CD4-positive, alpha-beta T cell treated with Interleukin-17A for 4 hours (primary cell): ENCODE data around the gene BORCS5.
"Not testable (repeated sequence)": the region's sequence is repeated elsewhere in the genome, so short reads cannot be mapped to it uniquely, and the experiment has no call there.

Experiments
- DNase-seq: peaks from one replicate; pipeline ENCODE4 v3.0.0-alpha.2; 2020; ENCODE audit warnings: mixed read lengths

BORCS5 gene

GRCh38 chr12:12356896-12357718 lies at the start of gene BORCS5:
BORCS5 (plus strand) TSS chr12:12357078; CDS start chr12:12357452, 374 bp downstream.
- DNase-seq = peak; percentile 100

- not testable (repeated sequence) for DNase-seq
Observed at GRCh38 chr12:12310695-12311094, 46.2 kb upstream of the BORCS5 start.

DNA sequence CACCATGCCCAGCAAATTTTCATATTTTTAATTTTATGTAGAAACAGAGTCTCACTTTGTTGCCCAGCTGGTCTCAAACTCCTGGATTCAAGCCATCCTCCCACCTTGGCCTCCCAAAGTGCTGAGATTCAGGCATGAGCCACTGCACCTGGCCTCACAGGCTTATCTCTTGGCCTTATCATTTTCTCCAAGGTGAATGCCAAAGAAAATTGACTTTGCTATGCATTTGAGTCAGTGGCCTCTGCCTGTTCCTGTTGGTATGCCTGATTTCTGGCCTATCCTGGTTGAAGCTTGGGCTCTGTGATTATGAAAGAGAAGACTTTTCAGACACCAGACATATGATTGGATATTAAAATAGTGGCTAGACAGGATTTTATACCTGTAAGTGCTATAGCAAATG lies 41.0 kb upstream of the BORCS5 start:
- DNase-seq = no peak

GRCh38 chr12:12319451-12320183 lies 37.3 kb upstream of the BORCS5 start:
- no peak for DNase-seq

GRCh38 chr12:12323118-12323517 lies 33.8 kb upstream of the BORCS5 start:
- DNase-seq = no peak

DNA sequence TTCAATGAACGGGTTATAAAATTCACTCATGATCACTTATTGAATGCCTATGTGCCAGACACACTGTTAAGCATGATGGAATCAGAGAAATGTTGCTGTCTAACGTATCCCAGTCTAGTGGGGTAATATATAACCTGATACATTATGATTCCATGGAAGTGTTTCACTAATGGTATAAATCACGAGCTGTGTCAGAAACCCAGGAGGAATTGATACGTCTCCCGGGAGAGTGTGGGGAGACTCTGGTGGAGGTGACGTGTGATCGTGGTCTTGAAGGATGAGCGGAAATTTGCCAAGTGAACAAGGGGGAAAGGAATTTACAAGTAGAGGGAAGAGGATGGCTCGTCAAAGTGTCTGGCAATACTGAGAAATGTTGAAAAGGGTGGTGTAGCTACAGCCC lies 33.3 kb upstream of the BORCS5 start:
- no peak for DNase-seq

GRCh38 chr12:12326262-12326661 lies 30.6 kb upstream of the BORCS5 start:
- DNase-seq = no peak

DNA sequence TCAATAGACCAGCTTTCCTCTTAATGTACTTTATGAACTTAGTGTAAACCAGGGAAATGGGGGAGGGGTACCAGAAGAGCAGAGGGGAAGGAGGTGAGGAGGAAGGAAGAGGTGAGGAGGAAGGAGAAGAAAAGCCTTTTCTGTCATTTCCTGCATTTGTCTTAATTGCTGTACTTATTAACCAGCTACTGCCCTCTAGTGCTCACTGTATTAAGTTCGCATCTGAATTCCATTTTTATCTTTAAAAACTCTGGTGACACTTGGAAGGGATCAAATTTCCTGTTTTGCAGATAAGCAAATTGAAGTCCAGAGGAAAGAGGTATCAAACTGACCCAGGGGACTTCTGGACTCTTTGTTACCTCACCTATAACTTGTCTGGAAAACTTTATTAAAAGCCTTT lies 29.1 kb upstream of the BORCS5 start:
- DNase-seq = peak; percentile 39

GRCh38 chr12:12331244-12331771 lies 25.6 kb upstream of the BORCS5 start:
- no peak for DNase-seq

GRCh38 chr12:12331896-12332295 lies 25.0 kb upstream of the BORCS5 start:
- no peak for DNase-seq

DNA sequence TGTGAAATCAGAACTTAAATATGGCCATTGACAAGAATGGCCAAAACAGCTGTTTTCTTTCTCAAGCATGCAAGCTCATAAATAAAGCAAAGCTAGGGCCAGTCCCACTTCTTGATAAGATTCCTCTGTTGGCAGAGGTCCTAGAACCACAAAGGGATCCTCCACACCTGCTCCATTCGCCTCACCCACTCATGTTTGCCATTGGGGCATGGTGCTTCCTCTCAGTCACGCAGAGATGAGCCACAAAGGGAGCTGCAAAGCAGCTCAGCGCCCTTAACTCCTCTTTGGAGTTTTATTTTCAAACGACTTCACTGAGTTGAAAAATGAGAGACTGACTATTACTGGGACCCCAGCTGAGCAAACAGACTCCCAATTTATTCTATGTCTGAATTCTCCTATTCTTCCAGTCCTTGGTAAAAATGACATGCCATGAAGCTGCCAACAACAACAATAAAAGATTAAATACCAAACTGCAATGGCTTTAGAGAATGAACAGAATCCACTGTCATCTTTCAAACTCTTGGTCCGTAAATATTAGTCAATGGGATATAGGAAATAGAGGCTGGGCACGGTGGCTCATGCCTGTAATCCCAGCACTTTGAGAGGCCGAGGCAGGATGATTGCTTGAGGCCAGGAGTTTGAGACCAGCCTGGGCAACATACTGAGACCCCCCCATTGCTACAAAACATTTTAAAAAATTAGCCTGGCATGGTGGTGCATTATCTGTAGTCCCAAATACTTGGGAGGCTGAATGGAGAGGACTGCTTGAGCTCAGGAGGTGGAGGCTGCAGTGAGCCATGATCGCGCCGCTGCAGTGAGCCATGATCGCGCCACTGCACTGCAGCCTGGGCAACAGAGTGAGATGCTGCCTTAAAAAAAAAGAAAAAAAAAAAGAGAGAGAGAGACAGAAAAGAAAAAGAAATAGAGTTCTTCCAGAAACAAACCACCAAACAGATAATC lies 23.2 kb upstream of the BORCS5 start:
- DNase-seq = no peak

GRCh38 chr12:12334367-12335040 lies 22.4 kb upstream of the BORCS5 start:
- DNase-seq = peak; percentile 76

GRCh38 chr12:12336049-12336411 lies 20.8 kb upstream of the BORCS5 start:
- DNase-seq = no peak

GRCh38 chr12:12336511-12336910 lies 20.4 kb upstream of the BORCS5 start:
- DNase-seq = no peak

DNA sequence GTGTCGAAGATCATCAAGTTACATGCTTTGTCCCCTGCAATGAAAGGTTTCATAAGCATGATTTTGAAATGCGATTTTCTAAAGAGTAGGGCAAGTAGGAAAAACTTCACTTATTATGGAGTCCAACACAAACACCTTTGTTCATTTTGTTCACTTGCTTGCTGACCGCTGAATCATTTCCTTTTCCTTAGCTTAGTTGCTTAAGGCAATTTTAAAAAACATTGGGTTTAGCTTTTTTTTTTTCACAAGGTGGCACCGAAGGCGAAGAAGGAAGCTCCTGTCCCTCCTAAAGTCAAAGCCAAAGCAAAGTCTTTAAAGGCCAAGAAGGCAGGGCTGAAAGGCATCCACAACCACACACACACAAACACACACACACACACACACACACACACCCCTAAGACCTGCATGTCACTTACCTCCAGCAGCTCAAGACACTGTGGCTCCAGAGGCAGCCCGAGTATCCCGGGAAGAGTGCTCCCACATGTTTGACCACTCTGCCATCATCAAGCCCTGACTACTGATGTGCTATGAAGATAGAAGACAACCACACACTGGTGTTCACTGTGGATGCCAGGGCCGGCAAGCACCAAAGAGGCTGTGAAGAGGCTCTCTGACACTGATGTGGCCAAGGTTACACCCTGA lies 18.2 kb upstream of the BORCS5 start:
- DNase-seq = no peak

- peak; percentile 78 for DNase-seq
Observed at GRCh38 chr12:12349711-12350665, 6.9 kb upstream of the BORCS5 start, which contains the start of gene MANSC1. MANSC1 (minus strand) TSS chr12:12350242; CDS start chr12:12343314, 6,928 bp downstream.

DNA sequence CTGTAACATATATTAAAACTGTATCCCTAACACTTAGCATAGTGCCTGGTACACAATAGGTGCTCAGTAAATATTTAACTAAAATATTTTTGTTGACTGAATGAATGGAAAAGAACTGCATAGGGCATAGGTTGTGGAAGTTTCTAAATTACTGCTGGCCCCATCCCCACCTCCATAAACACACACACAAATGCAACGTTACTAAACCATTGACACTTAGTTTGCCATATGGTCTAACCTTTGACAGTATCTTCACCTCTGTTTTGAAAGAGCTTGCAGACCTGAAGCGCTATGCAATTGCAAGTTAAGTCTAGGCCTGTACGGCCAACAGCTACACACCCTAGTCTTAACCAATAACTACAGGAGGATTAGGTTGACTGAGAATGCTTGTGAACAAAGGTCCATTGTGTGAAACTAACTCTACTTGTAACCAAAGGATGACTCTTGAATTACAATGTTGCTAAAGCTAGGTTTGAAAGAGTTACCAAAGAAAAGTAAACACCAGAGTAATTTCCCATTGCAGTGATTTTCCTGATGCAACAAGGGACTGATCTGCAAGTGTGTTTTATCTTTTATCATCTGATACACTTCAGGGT lies 5.9 kb upstream of the BORCS5 start:
- no peak for DNase-seq

GRCh38 chr12:12351468-12352185 lies 5.3 kb upstream of the BORCS5 start:
- not testable (repeated sequence) for DNase-seq

DNA sequence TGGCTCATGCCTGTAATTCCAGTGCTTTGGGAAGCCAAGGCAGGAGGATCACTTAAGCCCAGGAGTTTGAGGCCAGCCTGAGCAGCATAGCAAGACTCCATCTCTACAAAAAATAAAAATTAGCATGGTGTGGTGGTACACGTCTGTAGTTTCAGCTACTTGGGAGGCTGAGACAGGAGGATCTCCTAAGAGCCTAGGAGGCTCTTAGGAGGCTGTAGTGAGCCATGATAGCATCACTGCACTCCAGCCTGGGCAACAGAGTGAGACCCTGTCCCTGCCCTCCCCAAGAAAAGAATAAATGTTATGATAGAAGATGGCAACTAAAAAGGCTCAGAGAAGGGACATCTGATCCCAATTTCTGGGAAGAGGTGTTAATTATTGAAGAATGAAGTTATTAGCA lies 3.6 kb upstream of the BORCS5 start:
- DNase-seq = no peak
